ENCODE data around the gene SH3GL2.

DNA sequence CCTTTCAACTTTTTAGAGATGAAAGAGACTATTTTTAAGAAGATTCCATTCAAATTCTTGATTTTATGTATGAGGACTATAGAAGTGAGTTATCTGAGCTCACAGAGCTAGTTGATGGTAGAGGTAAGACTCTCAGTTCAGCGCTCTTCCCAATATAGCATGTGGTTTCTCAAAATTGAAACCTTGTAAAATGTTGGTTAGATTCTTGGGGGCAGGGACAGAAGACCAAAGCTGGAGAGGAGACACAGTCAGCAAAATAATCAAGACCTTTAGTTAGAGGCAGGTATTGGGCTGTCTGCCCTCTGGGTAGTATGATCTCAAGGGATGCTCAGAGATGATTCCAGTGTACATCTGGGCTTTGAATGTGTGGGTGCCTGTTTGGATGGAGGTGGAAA lies 246.4 kb downstream of the SH3GL2 start:
- TF ChIP-seq POLR2A (IDR thresholded peaks at IDR 0.05; ENCODE audit: low read depth, low read length) (no peak), EZH2 (IDR thresholded peaks at IDR 0.05; ENCODE audit: borderline replicate concordance, low read depth, low read length, severe bottlenecking) (no peak), JUN (IDR thresholded peaks at IDR 0.05; ENCODE audit: borderline replicate concordance, insufficient read depth, insufficient read length, low read depth) (no peak)
- TF ChIP-seq, protein P1, sequence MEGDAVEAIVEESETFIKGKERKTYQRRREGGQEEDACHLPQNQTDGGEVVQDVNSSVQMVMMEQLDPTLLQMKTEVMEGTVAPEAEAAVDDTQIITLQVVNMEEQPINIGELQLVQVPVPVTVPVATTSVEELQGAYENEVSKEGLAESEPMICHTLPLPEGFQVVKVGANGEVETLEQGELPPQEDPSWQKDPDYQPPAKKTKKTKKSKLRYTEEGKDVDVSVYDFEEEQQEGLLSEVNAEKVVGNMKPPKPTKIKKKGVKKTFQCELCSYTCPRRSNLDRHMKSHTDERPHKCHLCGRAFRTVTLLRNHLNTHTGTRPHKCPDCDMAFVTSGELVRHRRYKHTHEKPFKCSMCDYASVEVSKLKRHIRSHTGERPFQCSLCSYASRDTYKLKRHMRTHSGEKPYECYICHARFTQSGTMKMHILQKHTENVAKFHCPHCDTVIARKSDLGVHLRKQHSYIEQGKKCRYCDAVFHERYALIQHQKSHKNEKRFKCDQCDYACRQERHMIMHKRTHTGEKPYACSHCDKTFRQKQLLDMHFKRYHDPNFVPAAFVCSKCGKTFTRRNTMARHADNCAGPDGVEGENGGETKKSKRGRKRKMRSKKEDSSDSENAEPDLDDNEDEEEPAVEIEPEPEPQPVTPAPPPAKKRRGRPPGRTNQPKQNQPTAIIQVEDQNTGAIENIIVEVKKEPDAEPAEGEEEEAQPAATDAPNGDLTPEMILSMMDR (IDR thresholded peaks at IDR 0.05; ENCODE audit: extremely low read depth in 1 of 2, insufficient read depth in 1 of 2, low read depth in 1 of 2, low read length in 2 of 2): no peak
